Measurements from ENCODE around the gene PRTG.

DNA sequence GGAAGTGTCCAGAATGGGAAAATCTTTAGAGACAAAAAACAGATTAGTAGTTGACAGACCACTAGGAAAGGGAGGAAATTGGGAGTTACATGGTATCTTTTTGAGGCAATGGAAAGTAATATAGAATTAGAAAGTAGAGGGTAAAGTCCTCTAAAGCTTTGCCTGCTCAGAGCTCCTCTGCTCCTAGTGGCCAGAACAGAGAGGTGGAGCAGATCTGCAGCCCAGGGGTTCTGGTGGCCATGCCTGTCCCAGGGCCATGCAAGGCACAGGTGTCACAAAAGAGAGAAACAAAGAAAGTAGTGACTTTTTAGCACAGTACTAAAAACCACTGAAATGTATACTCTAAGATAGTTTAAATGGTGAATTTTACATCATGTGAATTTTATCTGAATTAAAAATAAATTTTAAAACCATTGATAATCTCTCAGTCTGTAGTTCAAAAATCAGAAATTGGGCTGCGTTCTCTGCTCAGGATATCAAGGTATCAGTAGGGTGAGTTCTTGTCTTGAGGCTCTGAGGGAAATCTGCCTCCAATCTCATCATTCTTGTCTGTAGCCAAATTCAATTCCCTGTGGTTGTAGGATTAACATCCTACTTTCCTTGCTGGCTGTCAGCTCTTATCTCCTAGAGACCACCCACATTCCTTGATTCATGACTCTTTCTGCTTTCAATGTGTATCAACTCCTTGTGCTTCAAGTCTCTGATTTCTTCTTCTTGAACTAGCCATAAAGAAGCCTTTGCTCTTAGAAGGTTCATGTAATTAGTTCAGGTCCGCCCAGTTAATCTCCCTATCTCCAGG is 178.4 kb downstream of the PRTG start:
- TF ChIP-seq, protein P1, sequence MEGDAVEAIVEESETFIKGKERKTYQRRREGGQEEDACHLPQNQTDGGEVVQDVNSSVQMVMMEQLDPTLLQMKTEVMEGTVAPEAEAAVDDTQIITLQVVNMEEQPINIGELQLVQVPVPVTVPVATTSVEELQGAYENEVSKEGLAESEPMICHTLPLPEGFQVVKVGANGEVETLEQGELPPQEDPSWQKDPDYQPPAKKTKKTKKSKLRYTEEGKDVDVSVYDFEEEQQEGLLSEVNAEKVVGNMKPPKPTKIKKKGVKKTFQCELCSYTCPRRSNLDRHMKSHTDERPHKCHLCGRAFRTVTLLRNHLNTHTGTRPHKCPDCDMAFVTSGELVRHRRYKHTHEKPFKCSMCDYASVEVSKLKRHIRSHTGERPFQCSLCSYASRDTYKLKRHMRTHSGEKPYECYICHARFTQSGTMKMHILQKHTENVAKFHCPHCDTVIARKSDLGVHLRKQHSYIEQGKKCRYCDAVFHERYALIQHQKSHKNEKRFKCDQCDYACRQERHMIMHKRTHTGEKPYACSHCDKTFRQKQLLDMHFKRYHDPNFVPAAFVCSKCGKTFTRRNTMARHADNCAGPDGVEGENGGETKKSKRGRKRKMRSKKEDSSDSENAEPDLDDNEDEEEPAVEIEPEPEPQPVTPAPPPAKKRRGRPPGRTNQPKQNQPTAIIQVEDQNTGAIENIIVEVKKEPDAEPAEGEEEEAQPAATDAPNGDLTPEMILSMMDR (IDR thresholded peaks at IDR 0.05) = no peak
- no peak for TF ChIP-seq POLR2A (IDR thresholded peaks at IDR 0.05)

All from adrenal gland (tissue), 5 donors.